ENCODE data around the gene HPGD. TPM values are rescaled to one million over a fixed set of nuclear protein-coding genes. Genes with fewer than 3 reads are reported as not detected.

Gene HPGD
- total and polyA plus RNA-seq, 9 of the 15 experiments (the other 6 are each of a cell fraction or from before 2014, with no cell fraction given), result 2.3 to 8.6 (median 4.8) TPM

DNA sequence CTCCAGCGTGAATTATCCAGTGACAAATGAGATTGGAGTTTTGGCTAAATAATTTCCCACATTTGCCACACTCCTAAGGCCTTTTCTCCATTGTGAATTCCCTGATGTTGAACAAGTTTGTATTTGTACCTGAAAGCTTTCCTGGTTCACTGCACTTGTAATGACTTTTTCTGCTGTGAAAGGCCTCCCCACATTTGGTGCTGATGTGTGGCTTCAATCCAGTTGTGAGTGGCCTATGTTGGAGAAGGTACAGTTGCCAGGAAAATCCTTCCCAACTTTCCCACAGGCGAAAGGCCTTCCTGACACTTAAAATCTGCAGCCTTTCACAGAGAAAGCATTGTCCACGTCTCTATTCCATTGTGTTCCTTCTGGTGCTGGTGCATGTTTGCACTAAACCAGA lies 17.3 kb upstream of the HPGD start:
- Histone ChIP-seq H3K36me3 (ENCODE audit: control insufficient read depth, insufficient read depth, low read length) (no peaks in the 10 kb centered on the region), H3K4me3 (no peak overlapping the region), H3K9ac (ENCODE audit: insufficient read depth in 1 of 2, low read depth in 2 of 2, low read length in 2 of 2) (no peak overlapping the region), H3K27me3 (ENCODE audit: control insufficient read depth in 2 of 2, insufficient read depth in 2 of 2, low read length in 2 of 2) (no peaks in the 10 kb centered on the region), H3K9me3 (replicated peaks; ENCODE audit: control insufficient read depth, insufficient read depth, low read depth, low read length) (no peaks in the 10 kb centered on the region; the same call in 1 of the 2 replicates), H3K9me1 (ENCODE audit: control insufficient read depth, insufficient read depth, low read length) (no peaks in the 10 kb centered on the region), H2AFZ (ENCODE audit: low read depth, low read length) (peak overlapping the region; percentile 94), H3K4me1 (replicated peaks in 1 of 2; ENCODE audit: control insufficient read depth in 2 of 2, insufficient read depth in 2 of 2, low read length in 2 of 2) (peaks cover 0 to 11% of the 10 kb centered on the region in 2 experiments; a peak in 4 of 5 replicates), H3K79me2 (ENCODE audit: control insufficient read depth, insufficient read depth, low read length) (no peaks in the 10 kb centered on the region), H4K20me1 (replicated peaks; ENCODE audit: control insufficient read depth, insufficient read depth, low read length) (no peaks in the 10 kb centered on the region), H3K27ac (ENCODE audit: extremely low read depth, low read depth, low read length) (no peak overlapping the region), H3K4me2 (ENCODE audit: insufficient read depth, low read length) (no peak overlapping the region)
- in situ Hi-C loops (cut with MboI), result no loop called here
- BruUV-seq (replicated peaks), result no TSS peak
- TF ChIP-seq, protein P1, sequence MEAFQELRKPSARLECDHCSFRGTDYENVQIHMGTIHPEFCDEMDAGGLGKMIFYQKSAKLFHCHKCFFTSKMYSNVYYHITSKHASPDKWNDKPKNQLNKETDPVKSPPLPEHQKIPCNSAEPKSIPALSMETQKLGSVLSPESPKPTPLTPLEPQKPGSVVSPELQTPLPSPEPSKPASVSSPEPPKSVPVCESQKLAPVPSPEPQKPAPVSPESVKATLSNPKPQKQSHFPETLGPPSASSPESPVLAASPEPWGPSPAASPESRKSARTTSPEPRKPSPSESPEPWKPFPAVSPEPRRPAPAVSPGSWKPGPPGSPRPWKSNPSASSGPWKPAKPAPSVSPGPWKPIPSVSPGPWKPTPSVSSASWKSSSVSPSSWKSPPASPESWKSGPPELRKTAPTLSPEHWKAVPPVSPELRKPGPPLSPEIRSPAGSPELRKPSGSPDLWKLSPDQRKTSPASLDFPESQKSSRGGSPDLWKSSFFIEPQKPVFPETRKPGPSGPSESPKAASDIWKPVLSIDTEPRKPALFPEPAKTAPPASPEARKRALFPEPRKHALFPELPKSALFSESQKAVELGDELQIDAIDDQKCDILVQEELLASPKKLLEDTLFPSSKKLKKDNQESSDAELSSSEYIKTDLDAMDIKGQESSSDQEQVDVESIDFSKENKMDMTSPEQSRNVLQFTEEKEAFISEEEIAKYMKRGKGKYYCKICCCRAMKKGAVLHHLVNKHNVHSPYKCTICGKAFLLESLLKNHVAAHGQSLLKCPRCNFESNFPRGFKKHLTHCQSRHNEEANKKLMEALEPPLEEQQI (IDR thresholded peaks at IDR 0.05), result no peak
- no peak for TF ChIP-seq TCF7 (IDR thresholded peaks at IDR 0.05; ENCODE audit: borderline replicate concordance)
- no peak for TF ChIP-seq NBN (IDR thresholded peaks at IDR 0.05; ENCODE audit: low read depth)
- no peak for TF ChIP-seq TARDBP (IDR thresholded peaks at IDR 0.05)
- no peak for DNase-seq (ENCODE audit: extremely low read depth in 1 of 4, low spot score in 3 of 4)
- intact Hi-C loops (cut with micrococcal nuclease), result no loop called here
- FAIRE-seq, result no peak
- 47% methylated on average over 3 of the region's 3 CpGs for WGBS (ENCODE audit: insufficient coverage, low coverage, missing lambda C conversion rate)
- CTCF ChIA-PET (ENCODE audit: low intra/inter-chr PET ratio), result no interaction called here
- POLR2A ChIA-PET, result no interaction called here
- ATAC-seq, result no peak

DNA sequence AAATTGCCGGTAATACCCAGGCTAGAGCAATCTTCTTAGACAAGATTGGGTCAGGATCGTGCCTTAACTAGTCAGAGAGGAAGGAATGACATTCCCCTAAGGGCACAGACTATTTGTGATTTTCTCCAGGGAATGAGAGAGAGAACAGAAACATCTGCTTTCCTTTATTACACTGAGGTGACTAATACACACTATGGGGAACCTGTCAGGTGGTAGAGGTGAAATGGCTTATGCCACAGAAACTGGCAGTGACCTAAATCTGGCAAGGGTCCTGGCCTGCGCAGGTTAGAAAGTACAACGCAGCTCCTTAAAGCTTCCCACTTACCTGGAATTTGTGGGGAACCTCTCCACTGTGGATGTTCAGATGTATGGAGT lies 16.6 kb upstream of the HPGD start:
- no peaks in the 10 kb centered on the region for H3K79me2 ChIP-seq (ENCODE audit: control insufficient read depth, insufficient read depth, low read length)
- H3K9ac ChIP-seq (ENCODE audit: insufficient read depth in 1 of 2, low read depth in 2 of 2, low read length in 2 of 2), result no peak overlapping the region
- ChIA-PET POLR2A (no interaction called here), CTCF (ENCODE audit: low intra/inter-chr PET ratio) (no interaction called here)
- intact Hi-C loops (cut with micrococcal nuclease), result no loop called here
- H3K9me1 ChIP-seq (ENCODE audit: control insufficient read depth, insufficient read depth, low read length), result no peaks in the 10 kb centered on the region
- H3K4me2 ChIP-seq (ENCODE audit: insufficient read depth, low read length), result no peak overlapping the region
- 59% methylated on average over 3 of the region's 4 CpGs for WGBS (ENCODE audit: insufficient coverage, low coverage, missing lambda C conversion rate)
- in situ Hi-C loops (cut with MboI), result no loop called here
- TF ChIP-seq DIDO1 (tag; IDR thresholded peaks at IDR 0.05; ENCODE audit: low read depth) (no peak), CREB1 (IDR thresholded peaks at IDR 0.05) (no peak), CREB1 (CRISPR knock-in tag; IDR thresholded peaks at IDR 0.05) (no peak), MCM7 (IDR thresholded peaks at IDR 0.05) (no peak), MXI1 (IDR thresholded peaks at IDR 0.05; ENCODE audit: low read depth, low read length) (no peak), NR1H2 (CRISPR knock-in tag; IDR thresholded peaks at IDR 0.05) (no peak), ZNF778 (CRISPR knock-in tag; IDR thresholded peaks at IDR 0.05) (no peak), TCF3 (CRISPR knock-in tag; IDR thresholded peaks at IDR 0.05) (no peak)
- peaks cover 0 to 11% of the 10 kb centered on the region in 2 experiments; a peak in 4 of 5 replicates for H3K4me1 ChIP-seq (replicated peaks in 1 of 2; ENCODE audit: control insufficient read depth in 2 of 2, insufficient read depth in 2 of 2, low read length in 2 of 2)
- H4K20me1 ChIP-seq (replicated peaks; ENCODE audit: control insufficient read depth, insufficient read depth, low read length), result no peaks in the 10 kb centered on the region
- peak overlapping the region; percentile 94 for H2AFZ ChIP-seq (ENCODE audit: low read depth, low read length)
- DNase-seq (ENCODE audit: extremely low read depth in 1 of 4, low spot score in 3 of 4), result no peak
- H3K27ac ChIP-seq (ENCODE audit: extremely low read depth, low read depth, low read length), result peak overlapping the region; percentile 54; the same call in 1 of the 3 replicates
- H3K4me3 ChIP-seq, result no peak overlapping the region
- ATAC-seq, result peak; percentile 22; the same call in 2 of the 3 replicates
- no peaks in the 10 kb centered on the region for H3K36me3 ChIP-seq (ENCODE audit: control insufficient read depth, insufficient read depth, low read length)
- no peaks in the 10 kb centered on the region for H3K27me3 ChIP-seq (ENCODE audit: control insufficient read depth in 2 of 2, insufficient read depth in 2 of 2, low read length in 2 of 2)
- FAIRE-seq, result no peak
- no peaks in the 10 kb centered on the region; the same call in 1 of the 2 replicates for H3K9me3 ChIP-seq (replicated peaks; ENCODE audit: control insufficient read depth, insufficient read depth, low read depth, low read length)
- no TSS peak for BruUV-seq (replicated peaks)
